Astrocyte of the spinal cord (primary cell): ENCODE data around the gene PKN2.

ENCODE experiments used
- DNase-seq: peaks from one replicate; pipeline ENCODE4 v3.0.0; 2011; ENCODE audit warnings: low read depth, low spot score
- H3K4me3 ChIP-seq: 2 replicates; pipeline ENCODE4 v1.5.1; 2011; ENCODE audit warnings: low read depth, mild to moderate bottlenecking, low read length, moderate library complexity
- CTCF ChIP-seq: IDR thresholded peaks from 2 replicates; pipeline ENCODE4 v1.5.1; 2012; ENCODE audit warnings: low read depth, mild to moderate bottlenecking, low read length, inconsistent platforms
- in situ Hi-C: cut with HindIII; loops from 2 replicates; pipeline ENCODE4 v1.10.0; 2017; ENCODE audit warnings: low sequenced_read_pairs

Gene PKN2

DNA sequence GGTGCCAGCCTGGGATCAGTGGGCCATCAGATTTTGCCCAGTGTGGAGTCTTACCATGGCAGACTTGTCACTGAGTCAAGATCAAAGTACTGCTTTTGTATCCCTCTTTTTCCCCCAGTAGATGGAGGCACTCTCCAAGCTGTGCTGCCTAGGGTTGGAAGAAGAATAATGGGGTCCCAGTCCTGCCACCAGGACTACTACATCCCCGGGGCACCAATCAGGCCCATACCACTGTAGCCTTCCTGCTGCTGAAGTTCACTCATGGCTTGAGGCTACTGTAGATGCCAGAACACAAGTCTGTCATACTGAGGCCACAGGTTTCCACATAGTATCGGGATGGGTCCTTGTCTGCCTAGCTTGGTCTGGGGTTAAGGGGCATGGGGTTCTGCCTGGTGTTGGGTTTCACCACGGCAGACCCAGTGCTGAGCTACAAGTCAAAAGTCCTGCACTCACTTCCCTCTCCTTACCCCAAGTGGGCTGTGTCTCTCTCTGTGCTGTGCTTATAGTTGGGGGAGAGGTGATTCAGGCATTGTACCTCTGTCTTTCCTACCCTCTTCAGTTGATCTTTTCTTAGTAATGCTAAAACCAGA, 53.4 kb downstream of the PKN2 start:
- in situ Hi-C loops: no loop called here
- TF ChIP-seq CTCF: no peak

GRCh38 chr1:88740784-88741183, 56.7 kb downstream of the PKN2 start:
- DNase-seq: no peak
- H3K4me3 ChIP-seq: no peak overlapping the region
- TF ChIP-seq CTCF: no peak
- in situ Hi-C loops: no loop called here

More for the DNA sequence above, 53.4 kb downstream of the PKN2 start:
- no peak for DNase-seq
- no peak overlapping the region for H3K4me3 ChIP-seq

- no peak overlapping the region for H3K4me3 ChIP-seq
- DNase-seq: peak; percentile 43
- no peak for TF ChIP-seq CTCF
- in situ Hi-C loops: no loop called here
Observed at GRCh38 chr1:88741413-88741812, 57.3 kb downstream of the PKN2 start.

DNA sequence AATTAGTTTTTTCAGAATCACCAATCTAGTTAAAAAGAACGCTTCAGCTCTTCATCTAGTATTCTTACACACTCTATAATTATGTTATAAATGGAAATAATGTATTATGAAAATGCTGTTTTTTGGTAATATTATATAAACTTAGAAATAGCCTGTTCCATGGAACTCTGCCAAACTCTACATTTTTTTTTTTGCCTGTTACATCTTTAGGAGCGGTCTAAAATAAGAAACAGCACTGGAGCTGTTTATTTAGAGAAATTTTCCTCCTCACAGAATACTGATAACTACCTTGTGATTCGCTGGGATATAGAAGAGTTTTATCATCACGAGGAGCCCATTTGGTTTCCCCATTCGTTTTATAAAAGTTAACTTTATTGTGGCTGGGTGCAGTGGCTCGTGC, 58.5 kb downstream of the PKN2 start:
- DNase-seq: no peak
- in situ Hi-C loops: no loop called here
- H3K4me3 ChIP-seq: no peak overlapping the region
- no peak for TF ChIP-seq CTCF

DNA sequence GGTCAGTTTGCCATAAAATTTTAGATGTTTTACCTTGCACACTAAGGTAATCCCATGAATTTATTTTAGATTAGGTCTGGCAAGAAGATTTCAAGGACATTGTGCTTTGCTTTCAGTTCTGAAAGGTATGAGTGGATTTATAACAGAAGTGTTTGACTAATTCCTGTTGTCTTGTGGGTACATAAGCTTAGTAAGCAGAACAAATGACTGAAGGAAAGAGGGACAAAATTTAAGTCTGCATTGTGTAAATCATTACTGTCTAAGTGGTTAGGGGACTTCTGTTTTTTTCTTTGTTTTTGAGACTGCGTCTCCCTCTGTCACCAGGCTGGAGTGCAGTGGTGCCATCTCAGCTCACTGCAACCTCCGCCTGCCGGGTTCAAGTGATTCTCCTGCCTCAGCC, 60.1 kb downstream of the PKN2 start:
- DNase-seq: no peak
- in situ Hi-C loops: no loop called here
- no peak overlapping the region for H3K4me3 ChIP-seq
- no peak for TF ChIP-seq CTCF

GRCh38 chr1:88746916-88747315, 62.8 kb downstream of the PKN2 start:
- in situ Hi-C loops: no loop called here
- no peak for TF ChIP-seq CTCF
- no peak for DNase-seq
- H3K4me3 ChIP-seq: no peak overlapping the region

- H3K4me3 ChIP-seq: no peak overlapping the region
- no peak for TF ChIP-seq CTCF
- no peak for DNase-seq
- in situ Hi-C loops: no loop called here
Observed at GRCh38 chr1:88751714-88752113, 67.6 kb downstream of the PKN2 start.
